Islet of Langerhans (tissue), 1 donor: ENCODE results near the gene CCS.
"Not testable (repeated sequence)": the region's sequence is repeated elsewhere in the genome, so short reads cannot be mapped to it uniquely, and the experiment has no call there.

ENCODE experiments used
- FAIRE-seq: peaks from one replicate; lab custom pipeline; 2011; peaks lifted over from hg19 to GRCh38; lab: Jason Lieb, UNC

The CCS gene, protein sequence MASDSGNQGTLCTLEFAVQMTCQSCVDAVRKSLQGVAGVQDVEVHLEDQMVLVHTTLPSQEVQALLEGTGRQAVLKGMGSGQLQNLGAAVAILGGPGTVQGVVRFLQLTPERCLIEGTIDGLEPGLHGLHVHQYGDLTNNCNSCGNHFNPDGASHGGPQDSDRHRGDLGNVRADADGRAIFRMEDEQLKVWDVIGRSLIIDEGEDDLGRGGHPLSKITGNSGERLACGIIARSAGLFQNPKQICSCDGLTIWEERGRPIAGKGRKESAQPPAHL

GRCh38 chr11:66592457-66593302 is at the start of gene CCS, which contains the start of gene CCDC87:
TSS of gene CCS (plus strand) at chr11:66593185. CDS start at chr11:66593262, 77 bp downstream.
TSS of gene CCDC87 (minus strand) at chr11:66593063. CDS start at chr11:66593015, 48 bp downstream.
- no peak for FAIRE-seq

DNA sequence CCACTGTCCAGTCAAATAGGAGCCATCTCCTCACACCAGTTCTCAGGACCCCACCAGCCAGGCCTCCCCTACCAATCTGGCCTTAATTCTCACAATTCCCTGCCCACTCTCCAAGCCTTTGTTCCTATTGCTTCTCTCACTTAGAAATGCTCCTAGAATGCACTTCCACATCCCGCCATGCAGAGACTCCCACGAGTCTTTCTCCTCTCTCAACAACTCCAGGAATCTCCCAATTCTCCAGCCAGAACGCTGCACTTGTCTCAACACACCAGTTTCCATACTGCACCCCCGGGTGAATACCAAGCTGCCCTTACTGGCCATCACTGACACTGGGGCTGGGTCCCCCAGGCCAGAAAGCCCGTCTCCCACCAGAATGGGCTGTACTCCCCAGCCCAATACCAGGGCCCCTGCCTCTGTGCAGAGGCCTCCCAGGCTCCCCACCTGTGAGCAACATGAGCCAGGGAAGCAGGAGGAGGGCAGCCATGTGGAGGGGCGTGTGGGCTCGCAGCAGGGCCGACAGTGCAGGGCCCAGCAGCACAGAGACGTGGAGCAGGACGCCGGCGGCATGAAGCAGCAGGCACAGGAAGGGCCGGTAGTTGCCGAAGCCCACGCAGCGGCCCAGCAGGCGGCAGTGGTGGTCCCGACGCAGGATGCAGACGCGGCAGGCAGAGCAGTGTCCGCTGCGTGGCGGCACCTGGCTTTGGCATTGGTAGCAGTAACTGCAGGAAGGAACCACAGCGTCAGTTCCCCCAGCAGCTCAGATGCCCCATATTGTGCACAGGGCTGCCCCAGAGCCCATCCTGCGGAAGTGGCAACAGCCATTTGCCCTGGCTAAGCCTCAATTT is 49.5 kb upstream of the CCS start:
- no peak for FAIRE-seq

DNA sequence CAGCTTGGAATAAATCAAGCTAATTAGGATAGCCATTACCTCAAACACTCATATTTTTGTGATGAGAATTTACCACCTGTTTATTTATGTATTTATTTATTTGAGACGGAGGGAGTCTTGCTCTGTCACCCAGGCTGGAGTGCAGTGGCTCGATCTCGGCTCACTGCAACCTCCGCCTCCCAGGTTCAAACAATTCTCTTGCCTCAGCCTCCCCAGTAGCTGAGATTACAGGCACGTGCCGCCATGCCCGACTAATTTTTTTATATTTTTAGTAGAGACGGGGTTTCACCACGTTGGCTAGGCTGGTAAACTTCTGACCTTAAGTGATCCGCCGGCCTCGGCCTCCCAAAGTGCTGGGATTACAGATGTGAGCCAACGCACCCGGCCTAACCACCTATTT is 48.0 kb upstream of the CCS start:
- FAIRE-seq = not testable (repeated sequence)

GRCh38 chr11:66545701-66546367 is 47.2 kb upstream of the CCS start, which contains the start of gene ZDHHC24:
TSS of gene ZDHHC24 (minus strand) at chr11:66546048. CDS start at chr11:66546003, 45 bp downstream.
- peak; percentile 81 for FAIRE-seq

DNA sequence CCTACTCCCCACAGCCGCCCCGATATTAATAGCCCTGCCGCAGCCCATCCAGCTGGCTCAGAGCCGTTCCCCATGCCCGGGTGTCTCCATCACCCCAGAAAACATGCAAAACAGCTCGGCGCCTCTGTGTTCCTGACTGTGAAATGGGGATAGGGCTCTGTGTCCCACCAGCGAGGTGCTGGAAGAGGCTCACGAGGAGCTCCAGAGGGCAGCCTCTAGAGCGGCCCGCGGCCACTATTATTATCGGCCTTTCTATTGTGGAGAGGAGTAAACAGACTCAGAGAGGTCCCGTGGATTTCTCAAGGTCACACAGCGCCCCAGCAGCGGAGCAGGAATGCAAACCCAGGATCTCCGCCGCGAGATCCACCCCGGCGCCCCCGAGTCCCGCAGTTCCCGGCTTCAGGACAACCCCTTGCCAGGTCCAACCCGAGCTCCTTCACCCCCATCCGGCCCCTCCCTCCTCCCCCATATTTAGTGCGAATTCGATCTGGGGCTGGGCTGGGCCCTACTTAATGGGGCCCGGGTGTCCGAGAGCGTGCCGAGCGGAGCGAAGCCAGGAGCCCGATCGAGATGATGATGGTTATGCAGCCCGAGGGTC is 46.5 kb upstream of the CCS start, which contains the start of gene ACTN3:
Gene ACTN3, plus strand, starts transcription at position 536 of the 598 bp plus-strand sequence. Its CDS starts 35 bp downstream, at position 571.
- FAIRE-seq = no peak

GRCh38 chr11:66546966-66547661 is 45.9 kb upstream of the CCS start:
- no peak for FAIRE-seq

DNA sequence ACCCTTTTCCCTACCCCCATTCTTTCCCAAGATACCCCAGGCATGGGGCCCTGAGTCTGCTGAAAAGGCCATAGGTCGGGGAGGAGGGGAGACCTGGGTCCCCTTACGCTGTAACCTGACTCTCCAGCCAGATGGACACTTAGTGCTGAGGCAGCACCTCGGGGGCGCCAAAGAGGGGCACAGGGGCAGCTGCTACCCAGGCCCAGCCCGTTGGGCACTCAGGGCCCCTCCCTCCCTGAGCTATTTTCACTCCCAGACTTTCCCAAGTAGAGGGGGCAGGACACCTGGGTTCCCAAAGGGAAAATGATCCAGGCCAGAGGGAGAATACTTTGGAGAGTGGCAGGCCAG is 45.3 kb upstream of the CCS start:
- FAIRE-seq = no peak

DNA sequence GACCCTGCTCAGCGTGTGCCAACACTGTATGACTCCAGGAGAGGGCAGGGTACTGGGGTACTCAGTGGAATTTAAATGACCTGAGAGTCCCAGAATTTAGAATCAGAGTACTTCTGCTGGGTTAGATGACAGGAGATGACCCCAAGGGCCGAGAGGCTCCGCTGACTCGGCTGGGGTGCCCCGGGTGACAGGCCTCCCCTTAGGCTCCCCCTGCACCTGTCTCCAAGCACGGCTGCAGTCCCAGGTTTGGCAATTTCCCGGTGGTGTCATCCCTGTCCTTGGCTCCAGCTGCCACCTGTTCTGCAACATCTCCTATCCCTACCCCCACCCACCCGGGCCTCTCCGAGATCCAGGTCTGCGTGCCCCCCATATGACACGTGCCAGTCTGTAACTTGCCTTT is 44.9 kb upstream of the CCS start:
- no peak for FAIRE-seq

DNA sequence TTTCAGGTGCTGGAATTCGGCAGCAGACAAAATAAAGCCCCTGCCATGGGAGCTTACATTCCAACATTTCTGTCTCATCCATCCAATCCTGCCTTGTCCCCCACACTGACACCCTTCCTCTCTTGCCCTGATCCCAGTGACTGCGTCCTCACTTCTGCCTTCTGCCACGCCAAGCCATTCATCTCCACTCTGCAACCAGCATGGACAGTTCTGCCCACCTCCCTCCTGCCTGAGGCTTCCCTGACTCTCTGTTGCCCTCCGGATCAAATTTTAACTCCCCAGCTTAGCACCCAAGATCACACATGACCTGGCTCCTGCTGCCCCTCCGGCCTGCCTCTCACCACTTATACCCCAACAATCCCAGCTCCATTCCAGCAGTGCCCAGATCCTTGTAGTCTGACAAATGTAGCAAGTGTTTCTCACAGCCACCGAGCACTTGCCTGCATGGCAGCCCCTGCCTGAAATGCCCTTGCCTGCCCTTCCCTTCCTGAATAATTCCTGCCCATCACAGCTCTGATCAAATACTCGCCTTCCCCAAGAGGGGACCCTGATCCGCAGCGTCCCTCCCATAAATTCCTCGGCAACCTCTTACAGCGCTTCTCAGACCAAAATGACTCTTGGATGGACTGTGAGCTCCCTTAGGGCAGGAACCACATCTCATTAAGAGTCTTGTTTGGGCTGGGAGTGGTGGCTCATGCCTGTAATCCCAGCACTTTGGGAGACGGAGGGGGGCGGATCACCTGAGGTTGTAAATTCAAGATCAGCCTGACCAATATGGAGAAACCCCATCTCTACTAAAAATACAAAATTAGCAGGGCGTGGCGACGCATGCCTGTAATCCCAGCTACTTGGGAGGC is 44.0 kb upstream of the CCS start:
- FAIRE-seq = no peak

GRCh38 chr11:66549696-66550095 is 43.3 kb upstream of the CCS start:
- FAIRE-seq = no peak

DNA sequence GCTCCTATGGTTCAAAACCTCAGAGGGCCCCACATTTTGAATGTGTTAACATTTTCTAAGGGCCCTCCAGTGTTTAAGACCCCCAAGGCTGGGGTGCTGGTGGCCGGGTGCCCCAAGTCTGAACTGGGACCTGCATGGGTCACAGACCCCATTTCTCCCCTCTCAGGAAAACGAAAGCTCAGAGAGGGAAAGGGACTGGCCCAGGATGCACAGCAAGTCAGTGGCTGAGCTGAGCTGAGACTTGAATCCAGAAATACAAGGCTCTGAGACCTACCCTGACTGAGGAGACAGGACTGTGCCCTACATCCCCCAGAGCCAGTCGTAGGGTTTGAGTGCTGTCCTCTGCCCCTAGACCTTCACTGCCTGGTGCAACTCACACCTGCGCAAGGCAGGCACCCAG is 42.1 kb upstream of the CCS start:
- FAIRE-seq = no peak

DNA sequence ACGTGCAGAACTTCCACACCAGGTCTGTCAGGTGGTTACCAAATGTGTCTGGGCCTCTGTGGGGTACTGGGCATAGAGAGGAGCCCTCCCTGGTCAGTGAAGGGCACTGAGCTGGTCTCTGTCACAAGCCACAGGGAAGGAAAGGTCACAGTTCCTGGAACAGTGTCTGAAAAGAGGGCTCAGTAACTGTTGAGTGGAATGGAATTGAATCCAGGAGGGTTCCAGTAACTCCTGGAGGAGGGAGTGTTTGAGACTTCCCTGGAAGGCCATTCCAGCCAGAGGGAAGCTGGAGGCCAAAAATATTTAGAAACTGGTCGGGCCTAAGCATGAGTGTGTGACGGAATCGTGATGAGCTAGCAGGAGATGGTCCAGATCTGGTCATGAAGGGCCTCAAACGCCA is 38.4 kb upstream of the CCS start:
- no peak for FAIRE-seq

GRCh38 chr11:66555416-66555815 is 37.6 kb upstream of the CCS start:
- no peak for FAIRE-seq

DNA sequence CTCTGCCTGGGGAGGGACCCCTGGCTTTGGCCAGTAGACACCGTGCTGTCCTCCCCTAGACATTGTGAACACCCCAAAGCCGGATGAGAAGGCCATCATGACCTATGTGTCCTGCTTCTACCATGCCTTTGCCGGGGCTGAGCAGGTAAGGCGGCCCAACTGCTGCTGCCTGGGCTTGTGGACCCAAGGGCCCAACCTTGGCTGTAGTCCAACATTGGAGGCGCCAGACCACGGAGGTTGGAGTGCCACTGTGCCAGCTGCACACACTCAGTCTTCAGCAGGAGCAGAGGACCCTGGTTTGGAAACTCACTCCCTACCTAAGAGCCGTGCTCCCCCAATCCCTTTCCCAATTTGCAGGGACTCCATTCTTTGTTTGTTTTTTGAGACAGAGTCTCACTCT is 36.9 kb upstream of the CCS start:
- FAIRE-seq = no peak

DNA sequence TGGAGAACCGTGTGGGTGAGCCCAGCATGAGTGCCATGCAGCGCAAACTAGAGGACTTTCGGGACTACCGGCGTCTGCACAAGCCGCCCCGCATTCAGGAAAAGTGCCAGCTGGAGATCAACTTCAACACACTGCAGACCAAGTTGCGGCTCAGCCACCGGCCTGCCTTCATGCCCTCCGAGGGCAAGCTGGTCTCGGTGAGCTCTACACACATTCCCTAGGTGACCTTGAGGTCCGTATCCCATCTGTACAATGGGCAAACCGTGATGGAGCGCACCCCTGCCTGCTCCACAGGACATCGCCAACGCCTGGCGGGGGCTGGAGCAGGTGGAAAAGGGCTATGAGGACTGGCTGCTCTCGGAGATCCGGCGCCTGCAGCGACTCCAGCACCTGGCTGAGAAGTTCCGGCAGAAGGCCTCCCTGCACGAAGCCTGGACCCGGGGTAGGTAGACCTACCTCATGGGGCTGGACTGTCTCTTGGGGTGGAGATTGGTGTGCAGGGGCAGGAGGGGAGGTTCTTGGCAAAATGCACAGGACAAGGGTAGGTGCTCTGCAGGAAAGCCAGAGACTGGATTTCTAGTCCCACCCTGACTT is 35.2 kb upstream of the CCS start:
- no peak for FAIRE-seq

GRCh38 chr11:66559142-66559865 is 33.7 kb upstream of the CCS start:
- no peak for FAIRE-seq

- FAIRE-seq = no peak
Observed at GRCh38 chr11:66559866-66560676, 32.9 kb upstream of the CCS start.
